Prostate gland (tissue), 2 donors: ENCODE data around the gene GRAMD1C.

ENCODE experiments used
- POLR2A ChIP-seq: fragments of 450-650 bp; IDR thresholded peaks from one replicate; pipeline ENCODE4 v1.6.1; 2016; ENCODE audit warnings: antibody characterized with exemption, mild to moderate bottlenecking
- TF ChIP-seq, protein P1 (sequence below), 4 experiments: fragments of 200-600 bp in 2 of 4; fragments of 450-650 bp in 2 of 4; sonication (generic) in 2 of 4; IDR thresholded peaks; 1 replicate in 3 of 4; 2 replicates in 1 of 4; pipeline ENCODE4 v1.5.1; 2016 to 2019; ENCODE audit warnings: antibody characterized with exemption in 4 of 4, mild to moderate bottlenecking in 2 of 4, moderate library complexity in 2 of 4

DNA sequence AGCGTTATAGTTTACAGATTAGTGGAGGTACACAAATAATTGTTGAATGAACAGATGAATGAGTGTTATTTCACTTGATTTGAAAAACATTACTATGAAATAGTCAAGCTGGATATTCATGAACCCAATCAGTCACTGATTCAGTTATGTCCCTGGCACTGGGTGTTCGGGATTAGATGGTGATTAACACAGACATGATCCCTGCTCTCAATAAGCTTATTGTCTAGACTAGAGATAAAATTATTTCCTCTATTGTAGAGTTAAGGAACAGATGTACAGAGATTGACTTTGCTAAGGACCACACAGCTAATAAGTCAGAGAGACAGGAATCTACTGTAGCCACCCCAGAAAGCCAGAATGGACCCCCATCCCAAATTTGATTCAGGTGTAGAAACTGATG is 963 bp downstream of the GRAMD1C start:
- TF ChIP-seq, protein P1, sequence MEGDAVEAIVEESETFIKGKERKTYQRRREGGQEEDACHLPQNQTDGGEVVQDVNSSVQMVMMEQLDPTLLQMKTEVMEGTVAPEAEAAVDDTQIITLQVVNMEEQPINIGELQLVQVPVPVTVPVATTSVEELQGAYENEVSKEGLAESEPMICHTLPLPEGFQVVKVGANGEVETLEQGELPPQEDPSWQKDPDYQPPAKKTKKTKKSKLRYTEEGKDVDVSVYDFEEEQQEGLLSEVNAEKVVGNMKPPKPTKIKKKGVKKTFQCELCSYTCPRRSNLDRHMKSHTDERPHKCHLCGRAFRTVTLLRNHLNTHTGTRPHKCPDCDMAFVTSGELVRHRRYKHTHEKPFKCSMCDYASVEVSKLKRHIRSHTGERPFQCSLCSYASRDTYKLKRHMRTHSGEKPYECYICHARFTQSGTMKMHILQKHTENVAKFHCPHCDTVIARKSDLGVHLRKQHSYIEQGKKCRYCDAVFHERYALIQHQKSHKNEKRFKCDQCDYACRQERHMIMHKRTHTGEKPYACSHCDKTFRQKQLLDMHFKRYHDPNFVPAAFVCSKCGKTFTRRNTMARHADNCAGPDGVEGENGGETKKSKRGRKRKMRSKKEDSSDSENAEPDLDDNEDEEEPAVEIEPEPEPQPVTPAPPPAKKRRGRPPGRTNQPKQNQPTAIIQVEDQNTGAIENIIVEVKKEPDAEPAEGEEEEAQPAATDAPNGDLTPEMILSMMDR (IDR thresholded peaks at IDR 0.05): no peak
- no peak for TF ChIP-seq POLR2A
